GM18873 (cell line): ENCODE results near the gene NECTIN2.
A peak's percentile ranks its signal among the peaks of the same experiment; 100 is the strongest.
"Not testable (repeated sequence)": the region's sequence is repeated elsewhere in the genome, so short reads cannot be mapped to it uniquely, and the experiment has no call there.

ENCODE experiments used
- ATAC-seq: cut with Tn5 transposase; IDR thresholded peaks from one replicate; pipeline ENCODE4 v1.9.1; 2021; ENCODE audit warnings: mild to moderate bottlenecking, moderate library complexity, moderate number of reproducible peaks; ENCODE audit not compliant: unreplicated experiment, low FRiP score

NECTIN2 gene

GRCh38 chr19:44903602-44904425, 57.7 kb downstream of the NECTIN2 start:
- ATAC-seq: no peak

- no peak for ATAC-seq
Observed at GRCh38 chr19:44904426-44904994, 58.4 kb downstream of the NECTIN2 start.

- ATAC-seq: no peak
Observed at GRCh38 chr19:44905437-44906160, 59.5 kb downstream of the NECTIN2 start, which contains the start of gene APOE. Gene APOE, plus strand, starts transcription at chr19:44905796. Its CDS starts 829 bp downstream, at chr19:44906625.

DNA sequence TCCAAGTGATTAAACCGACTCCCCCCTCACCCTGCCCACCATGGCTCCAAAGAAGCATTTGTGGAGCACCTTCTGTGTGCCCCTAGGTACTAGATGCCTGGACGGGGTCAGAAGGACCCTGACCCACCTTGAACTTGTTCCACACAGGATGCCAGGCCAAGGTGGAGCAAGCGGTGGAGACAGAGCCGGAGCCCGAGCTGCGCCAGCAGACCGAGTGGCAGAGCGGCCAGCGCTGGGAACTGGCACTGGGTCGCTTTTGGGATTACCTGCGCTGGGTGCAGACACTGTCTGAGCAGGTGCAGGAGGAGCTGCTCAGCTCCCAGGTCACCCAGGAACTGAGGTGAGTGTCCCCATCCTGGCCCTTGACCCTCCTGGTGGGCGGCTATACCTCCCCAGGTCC, 61.5 kb downstream of the NECTIN2 start:
- ATAC-seq: no peak

GRCh38 chr19:44908074-44908835, 62.2 kb downstream of the NECTIN2 start:
- no peak for ATAC-seq

DNA sequence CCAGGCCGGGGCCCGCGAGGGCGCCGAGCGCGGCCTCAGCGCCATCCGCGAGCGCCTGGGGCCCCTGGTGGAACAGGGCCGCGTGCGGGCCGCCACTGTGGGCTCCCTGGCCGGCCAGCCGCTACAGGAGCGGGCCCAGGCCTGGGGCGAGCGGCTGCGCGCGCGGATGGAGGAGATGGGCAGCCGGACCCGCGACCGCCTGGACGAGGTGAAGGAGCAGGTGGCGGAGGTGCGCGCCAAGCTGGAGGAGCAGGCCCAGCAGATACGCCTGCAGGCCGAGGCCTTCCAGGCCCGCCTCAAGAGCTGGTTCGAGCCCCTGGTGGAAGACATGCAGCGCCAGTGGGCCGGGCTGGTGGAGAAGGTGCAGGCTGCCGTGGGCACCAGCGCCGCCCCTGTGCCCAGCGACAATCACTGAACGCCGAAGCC, 62.8 kb downstream of the NECTIN2 start:
- no peak for ATAC-seq

- no peak for ATAC-seq
Observed at GRCh38 chr19:44909775-44910174, 63.7 kb downstream of the NECTIN2 start.

DNA sequence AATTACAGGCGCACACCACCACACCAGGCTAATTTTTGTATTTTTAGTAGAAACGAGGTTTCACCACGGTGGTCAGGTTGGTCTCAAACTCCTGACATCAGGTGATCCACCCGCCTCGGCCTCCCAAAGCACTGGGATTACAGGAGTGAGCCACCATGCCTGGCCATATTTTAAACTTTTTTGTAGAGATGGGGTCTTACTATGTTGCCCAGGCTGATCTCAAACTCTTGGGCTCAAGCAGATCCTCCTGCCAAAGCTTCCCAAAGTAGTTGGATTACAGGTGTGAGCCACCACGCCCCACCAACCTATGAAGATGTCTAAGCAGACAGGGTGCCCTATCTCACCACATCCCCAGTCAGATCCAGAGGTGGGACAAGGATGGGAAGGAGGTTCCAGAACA, 65.8 kb downstream of the NECTIN2 start:
- ATAC-seq: not testable (repeated sequence)

GRCh38 chr19:44912854-44913253, 66.8 kb downstream of the NECTIN2 start:
- no peak for ATAC-seq

- not testable (repeated sequence) for ATAC-seq
Observed at GRCh38 chr19:44913512-44914432, 67.7 kb downstream of the NECTIN2 start.

DNA sequence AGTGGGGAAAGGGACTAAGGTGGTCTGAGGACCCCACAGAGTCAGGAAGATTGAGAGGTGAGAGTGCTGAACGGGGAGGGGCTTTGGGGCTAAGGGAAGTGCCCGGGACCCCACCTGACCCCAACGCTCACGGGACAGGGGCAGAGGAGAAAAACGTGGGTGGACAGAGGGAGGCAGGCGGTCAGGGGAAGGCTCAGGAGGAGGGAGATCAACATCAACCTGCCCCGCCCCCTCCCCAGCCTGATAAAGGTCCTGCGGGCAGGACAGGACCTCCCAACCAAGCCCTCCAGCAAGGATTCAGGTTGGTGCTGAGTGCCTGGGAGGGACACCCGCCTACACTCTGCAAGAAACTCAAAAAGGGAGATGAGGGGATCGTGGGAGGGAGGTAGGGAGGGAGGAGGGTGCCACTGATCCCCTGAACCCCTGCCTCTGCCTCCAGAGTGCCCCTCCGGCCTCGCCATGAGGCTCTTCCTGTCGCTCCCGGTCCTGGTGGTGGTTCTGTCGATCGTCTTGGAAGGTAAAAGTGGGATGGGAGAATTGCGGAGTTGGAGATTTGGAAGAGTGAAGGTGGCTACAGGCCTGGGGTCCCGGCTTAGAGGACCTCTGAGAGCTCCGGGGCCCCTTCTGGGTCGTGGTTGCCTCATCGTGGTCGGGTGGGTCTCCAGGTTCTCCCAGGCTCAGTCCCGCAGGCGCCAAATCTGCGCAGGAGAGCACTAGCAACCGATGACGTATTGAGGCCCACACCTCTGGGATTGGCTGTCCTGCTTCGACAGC, 68.5 kb downstream of the NECTIN2 start, which contains the start of gene APOC1:
Gene APOC1 (plus strand): TSS at position 176 of the 774 bp plus-strand sequence. CDS start 284 bp downstream, at position 460.
- peak; percentile 58 for ATAC-seq

GRCh38 chr19:44924243-44924725, 78.2 kb downstream of the NECTIN2 start:
- no peak for ATAC-seq

DNA sequence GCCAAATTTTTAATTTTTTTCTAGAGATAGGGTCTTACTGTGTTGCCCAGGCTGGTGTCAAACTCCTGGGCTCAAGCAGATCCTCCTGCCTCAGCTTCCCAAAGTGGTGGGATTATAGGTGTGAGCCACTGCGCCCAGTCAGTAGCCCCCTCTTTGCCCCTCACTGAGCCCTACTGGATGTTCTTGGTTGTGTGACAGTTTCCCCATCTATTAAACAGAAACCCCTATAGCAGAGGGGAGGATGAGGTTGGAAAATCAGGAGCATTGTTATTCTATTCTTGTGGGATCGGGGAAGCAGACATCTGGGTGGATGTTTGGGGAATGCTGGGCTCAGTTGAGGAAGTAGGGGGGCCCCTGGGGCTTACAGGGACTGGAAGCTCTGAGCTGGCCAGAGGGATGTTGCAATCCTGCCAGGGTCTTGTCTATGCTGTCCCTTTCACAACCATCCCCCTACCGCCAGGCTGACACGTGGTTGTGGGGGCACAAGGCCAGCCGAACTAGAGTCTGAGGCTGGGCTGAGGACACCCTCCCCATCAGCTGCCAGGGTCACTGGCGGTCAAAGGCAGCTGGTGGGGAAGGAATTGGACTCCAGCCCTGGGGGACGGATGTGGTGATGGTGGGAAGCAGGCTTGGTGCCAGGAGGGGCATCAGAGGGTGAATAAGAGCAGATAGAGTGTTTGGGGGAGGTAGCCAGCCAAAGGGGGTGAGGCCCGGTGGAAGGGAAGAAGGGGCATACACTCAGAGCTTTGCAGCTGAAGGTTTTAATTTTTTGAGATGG, 79.2 kb downstream of the NECTIN2 start:
- ATAC-seq: no peak

GRCh38 chr19:44926245-44927077, 80.4 kb downstream of the NECTIN2 start:
- ATAC-seq: not testable (repeated sequence)

DNA sequence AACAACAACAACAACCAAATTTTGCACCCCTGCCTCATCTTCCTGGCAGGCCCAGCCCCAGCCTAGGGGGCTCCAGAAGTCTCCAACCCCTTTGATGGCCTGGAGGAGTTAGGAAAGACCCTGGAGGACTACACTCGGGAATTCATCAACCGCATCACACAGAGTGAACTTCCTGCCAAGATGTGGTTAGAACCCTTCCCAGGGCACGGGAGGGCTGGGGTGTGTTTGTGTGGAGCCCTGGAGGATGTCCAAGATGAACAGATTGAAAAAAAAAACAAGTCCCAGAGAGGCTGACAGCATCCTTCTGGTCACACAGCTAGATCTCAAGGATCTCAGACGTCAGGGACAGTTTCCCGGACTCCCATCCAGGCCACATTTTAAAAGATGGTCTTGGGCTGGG, 81.6 kb downstream of the NECTIN2 start:
- no peak for ATAC-seq

- ATAC-seq: no peak
Observed at GRCh38 chr19:44930088-44930487, 84.0 kb downstream of the NECTIN2 start.

GRCh38 chr19:44931541-44931940, 85.4 kb downstream of the NECTIN2 start:
- no peak for ATAC-seq
